ENCODE results near the gene S100A2.
"Not testable (repeated sequence)": the region's sequence is repeated elsewhere in the genome, so short reads cannot be mapped to it uniquely, and the experiment has no call there.

S100A2 gene

GRCh38 chr1:153520818-153521476 is 44.7 kb downstream of the S100A2 start:
- Histone ChIP-seq H3K4me1 (ENCODE audit: control insufficient read depth, insufficient read depth, low read length, poor library complexity, severe bottlenecking) (no peaks in the 10 kb centered on the region), H3K9me3 (ENCODE audit: control insufficient read depth, low read length) (no peaks in the 10 kb centered on the region), H3K4me3 (ENCODE audit: insufficient read depth, low read depth, low read length, poor library complexity, severe bottlenecking) (no peak overlapping the region), H3K27ac (ENCODE audit: insufficient read depth, low read length, poor library complexity, severe bottlenecking) (no peak overlapping the region), H3K27me3 (replicated peaks; ENCODE audit: control insufficient read depth, insufficient read depth, low read length, poor library complexity, severe bottlenecking) (no peaks in the 10 kb centered on the region), H3K36me3 (ENCODE audit: control insufficient read depth, insufficient read depth, low read length) (no peaks in the 10 kb centered on the region)
- DNase-seq, result no peak

GRCh38 chr1:153520137-153520691 is 45.4 kb downstream of the S100A2 start:
- not testable (repeated sequence) for H3K27me3 ChIP-seq (replicated peaks; ENCODE audit: control insufficient read depth, insufficient read depth, low read length, poor library complexity, severe bottlenecking); H3K9me3 ChIP-seq (ENCODE audit: control insufficient read depth, low read length); DNase-seq; H3K27ac ChIP-seq (ENCODE audit: insufficient read depth, low read length, poor library complexity, severe bottlenecking); H3K4me3 ChIP-seq (ENCODE audit: insufficient read depth, low read depth, low read length, poor library complexity, severe bottlenecking); H3K4me1 ChIP-seq (ENCODE audit: control insufficient read depth, insufficient read depth, low read length, poor library complexity, severe bottlenecking); H3K36me3 ChIP-seq (ENCODE audit: control insufficient read depth, insufficient read depth, low read length)

DNA sequence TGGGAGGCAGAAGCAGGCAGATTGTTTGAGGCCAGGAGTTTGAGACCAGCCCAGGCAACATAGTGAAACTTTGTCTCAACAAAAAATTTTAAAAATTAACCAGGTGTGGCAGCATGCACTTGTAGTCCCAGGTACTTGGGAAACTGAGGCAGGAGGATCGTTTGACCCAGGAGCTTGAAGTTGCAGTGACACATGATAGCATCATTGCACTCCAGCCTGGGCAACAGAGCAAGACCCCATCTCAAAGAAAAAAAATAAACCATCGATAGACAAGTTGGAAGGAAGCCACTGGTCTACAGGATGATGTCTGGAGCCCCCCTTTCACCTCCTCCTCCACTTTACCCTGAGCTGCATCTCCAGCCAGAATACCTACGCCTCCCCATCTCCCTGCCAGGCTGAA is 46.4 kb downstream of the S100A2 start:
- H3K27ac ChIP-seq (ENCODE audit: insufficient read depth, low read length, poor library complexity, severe bottlenecking), result no peak overlapping the region
- H3K36me3 ChIP-seq (ENCODE audit: control insufficient read depth, insufficient read depth, low read length), result no peaks in the 10 kb centered on the region
- no peaks in the 10 kb centered on the region for H3K27me3 ChIP-seq (replicated peaks; ENCODE audit: control insufficient read depth, insufficient read depth, low read length, poor library complexity, severe bottlenecking)
- no peaks in the 10 kb centered on the region for H3K4me1 ChIP-seq (ENCODE audit: control insufficient read depth, insufficient read depth, low read length, poor library complexity, severe bottlenecking)
- H3K4me3 ChIP-seq (ENCODE audit: insufficient read depth, low read depth, low read length, poor library complexity, severe bottlenecking), result no peak overlapping the region
- no peaks in the 10 kb centered on the region for H3K9me3 ChIP-seq (ENCODE audit: control insufficient read depth, low read length)
- no peak for DNase-seq

DNA sequence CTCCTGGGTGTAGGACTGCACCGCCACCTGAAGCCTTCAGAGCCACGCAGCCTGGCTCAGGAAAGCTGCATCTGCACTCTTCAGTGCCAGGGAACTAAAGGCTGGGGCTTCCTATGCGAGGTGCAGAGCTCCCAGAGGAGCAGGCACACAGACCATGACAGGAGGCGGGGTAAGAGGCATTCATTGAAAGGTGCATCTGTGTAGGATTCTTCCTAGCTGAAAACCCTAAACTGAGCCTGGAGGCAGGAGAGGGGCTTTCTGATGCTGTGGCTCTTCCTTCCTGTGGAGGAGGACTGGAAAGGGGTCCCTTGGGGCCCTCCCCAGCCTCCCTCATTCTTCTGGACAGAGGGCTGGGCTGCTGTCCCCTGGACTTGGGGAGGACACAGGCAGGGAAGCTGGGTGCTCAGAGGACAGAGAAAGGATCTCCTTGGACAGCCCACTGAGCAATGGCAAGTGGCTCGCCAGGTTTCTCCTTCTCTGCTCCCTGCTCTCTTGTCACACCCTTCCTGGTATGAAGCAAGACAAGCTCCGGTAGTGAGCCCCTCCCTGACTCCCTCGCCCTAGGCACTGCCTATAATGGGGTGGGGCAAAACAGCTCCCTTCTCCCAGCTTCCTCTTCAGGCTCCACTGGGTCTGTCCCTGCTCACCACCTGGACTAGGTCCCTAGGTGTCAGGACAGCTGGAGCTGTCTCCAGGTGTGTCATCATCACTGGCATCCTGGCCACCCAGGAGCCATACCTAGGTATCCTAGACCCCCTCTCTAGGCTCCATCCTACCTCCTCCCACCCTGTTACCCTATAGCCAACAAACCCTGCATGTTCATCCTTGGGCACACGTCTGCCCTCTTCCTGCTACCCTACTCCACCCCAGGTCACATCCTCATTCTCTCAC is 49.9 kb downstream of the S100A2 start:
- H3K4me1 ChIP-seq (ENCODE audit: control insufficient read depth, insufficient read depth, low read length, poor library complexity, severe bottlenecking), result no peaks in the 10 kb centered on the region
- no peak overlapping the region for H3K27ac ChIP-seq (ENCODE audit: insufficient read depth, low read length, poor library complexity, severe bottlenecking)
- no peak for DNase-seq
- H3K9me3 ChIP-seq (ENCODE audit: control insufficient read depth, low read length), result no peaks in the 10 kb centered on the region
- H3K27me3 ChIP-seq (replicated peaks; ENCODE audit: control insufficient read depth, insufficient read depth, low read length, poor library complexity, severe bottlenecking), result no peaks in the 10 kb centered on the region
- H3K4me3 ChIP-seq (ENCODE audit: insufficient read depth, low read depth, low read length, poor library complexity, severe bottlenecking), result no peak overlapping the region
- no peaks in the 10 kb centered on the region for H3K36me3 ChIP-seq (ENCODE audit: control insufficient read depth, insufficient read depth, low read length)

DNA sequence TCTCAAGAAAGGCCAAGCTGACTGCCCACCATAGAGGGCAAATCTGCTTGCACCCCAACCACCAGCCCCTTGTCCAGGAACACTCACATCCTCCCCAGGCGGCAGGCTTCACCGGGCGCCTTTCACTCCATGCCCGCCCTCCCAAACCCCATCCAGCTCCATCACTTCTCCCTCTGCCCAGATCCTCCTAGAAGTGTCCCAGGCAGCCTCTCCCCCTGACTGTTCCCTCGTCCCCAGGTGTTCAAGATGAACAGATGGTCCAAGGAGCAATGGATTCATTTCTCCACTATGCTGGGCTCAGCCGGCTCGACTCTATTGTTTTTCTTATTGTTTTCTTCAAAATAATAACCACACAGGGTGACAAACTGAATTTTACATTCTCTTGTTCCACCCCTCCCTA is 52.0 kb downstream of the S100A2 start:
- H3K4me1 ChIP-seq (ENCODE audit: control insufficient read depth, insufficient read depth, low read length, poor library complexity, severe bottlenecking), result no peaks in the 10 kb centered on the region

DNA sequence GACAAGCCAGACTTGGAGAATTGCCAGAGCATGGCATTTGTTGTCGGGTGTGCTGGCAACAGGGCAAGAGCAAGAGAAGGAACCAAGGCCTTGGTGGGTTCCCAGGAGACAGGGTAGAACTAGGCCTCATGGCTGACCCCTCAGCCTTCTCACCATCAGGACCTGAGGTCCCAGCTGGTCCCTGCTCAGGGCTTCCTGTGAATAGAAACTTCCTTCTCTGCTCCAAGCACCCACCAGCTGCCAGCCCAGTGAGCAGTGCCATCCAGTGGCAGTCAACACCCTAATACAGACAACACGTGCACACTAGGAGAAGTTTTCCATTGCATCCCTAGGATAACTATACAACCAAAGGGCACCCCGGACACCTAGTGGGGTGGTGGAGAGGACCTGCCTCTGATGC is 52.6 kb downstream of the S100A2 start:
- DNase-seq, result no peak
- Histone ChIP-seq H3K36me3 (ENCODE audit: control insufficient read depth, insufficient read depth, low read length) (no peaks in the 10 kb centered on the region), H3K4me3 (ENCODE audit: insufficient read depth, low read depth, low read length, poor library complexity, severe bottlenecking) (no peak overlapping the region), H3K9me3 (ENCODE audit: control insufficient read depth, low read length) (no peaks in the 10 kb centered on the region), H3K4me1 (ENCODE audit: control insufficient read depth, insufficient read depth, low read length, poor library complexity, severe bottlenecking) (no peaks in the 10 kb centered on the region), H3K27me3 (replicated peaks; ENCODE audit: control insufficient read depth, insufficient read depth, low read length, poor library complexity, severe bottlenecking) (no peaks in the 10 kb centered on the region), H3K27ac (ENCODE audit: insufficient read depth, low read length, poor library complexity, severe bottlenecking) (no peak overlapping the region)

More for the DNA sequence above, 52.0 kb downstream of the S100A2 start:
- Histone ChIP-seq H3K36me3 (ENCODE audit: control insufficient read depth, insufficient read depth, low read length) (no peaks in the 10 kb centered on the region), H3K27me3 (replicated peaks; ENCODE audit: control insufficient read depth, insufficient read depth, low read length, poor library complexity, severe bottlenecking) (no peaks in the 10 kb centered on the region), H3K27ac (ENCODE audit: insufficient read depth, low read length, poor library complexity, severe bottlenecking) (no peak overlapping the region), H3K9me3 (ENCODE audit: control insufficient read depth, low read length) (no peaks in the 10 kb centered on the region), H3K4me3 (ENCODE audit: insufficient read depth, low read depth, low read length, poor library complexity, severe bottlenecking) (no peak overlapping the region)
- no peak for DNase-seq

Measured in effector memory CD4-positive, alpha-beta T cell (primary cell).